Iris pigment epithelial cell (primary cell): ENCODE data around the gene WASF2.
A peak's percentile ranks its signal among the peaks of the same experiment; 100 is the strongest.

ENCODE experiments used
- DNase-seq: peaks from one replicate; pipeline ENCODE4 v3.0.0-alpha.2; 2011; ENCODE audit warnings: low read depth

The WASF2 gene

GRCh38 chr1:27357281-27358037 is 132.5 kb downstream of the WASF2 start:
- DNase-seq: peak; percentile 36

DNA sequence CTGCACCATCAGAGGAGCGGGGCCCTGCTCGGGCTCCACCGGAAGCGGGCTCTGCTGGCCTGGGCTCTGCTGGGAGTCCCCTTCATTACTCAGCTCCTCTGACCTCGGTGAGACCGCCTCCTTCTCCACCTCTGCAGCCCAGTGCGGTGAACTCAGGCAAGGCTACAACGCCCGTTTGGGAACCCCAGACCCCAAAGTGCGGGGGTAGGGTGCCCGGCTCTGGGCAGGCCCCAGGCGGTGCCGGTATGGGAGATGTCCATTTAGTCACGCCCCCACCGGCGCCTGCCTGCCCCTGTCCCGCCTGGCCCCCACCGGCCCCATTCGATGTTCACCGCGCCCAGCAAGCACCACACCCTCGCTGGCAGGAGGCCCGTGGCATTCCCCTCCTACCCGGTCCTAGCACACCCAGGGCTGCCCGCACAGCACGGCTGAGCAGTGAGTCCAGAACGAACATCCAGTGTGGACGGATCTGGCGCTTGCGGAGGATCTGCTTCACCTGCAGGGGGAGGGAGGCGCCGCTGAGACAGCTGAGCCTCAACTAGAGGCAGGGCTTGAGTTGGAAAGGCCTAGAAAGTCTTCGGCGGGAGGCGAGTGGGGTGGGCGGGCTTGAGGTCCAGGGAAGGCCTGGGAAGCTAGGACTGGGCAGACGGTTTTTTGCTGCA is 133.2 kb downstream of the WASF2 start:
- no peak for DNase-seq

GRCh38 chr1:27356277-27356618 is 133.7 kb downstream of the WASF2 start:
- DNase-seq: no peak

DNA sequence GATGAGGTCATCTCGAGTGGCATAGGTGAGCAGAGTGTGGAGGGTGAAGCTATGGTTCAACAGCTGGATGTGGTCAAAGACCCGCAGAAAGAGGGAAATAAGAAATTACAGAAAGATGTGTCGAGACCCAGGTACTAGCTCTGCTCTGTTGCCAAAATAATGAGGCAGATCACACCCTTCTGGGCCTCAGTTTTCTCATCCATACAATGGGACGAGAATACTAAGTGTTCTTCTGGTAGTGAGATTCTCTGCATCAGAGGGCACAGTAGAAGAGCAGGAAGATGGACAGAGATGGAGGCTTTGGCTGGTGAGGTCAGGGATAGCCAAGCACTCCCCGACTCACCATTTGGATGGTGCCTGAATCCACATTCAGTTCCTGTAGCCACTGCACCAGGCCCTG is 134.3 kb downstream of the WASF2 start:
- DNase-seq: no peak
